Ascending aorta (tissue), 2 donors: ENCODE measurements around the gene FOXL1. TPM values are rescaled to one million over a fixed set of nuclear protein-coding genes. Genes with fewer than 3 reads are reported as not detected.
A peak's percentile ranks its signal among the peaks of the same experiment; 100 is the strongest.

Experiments used
- DNase-seq, 2 donors: peaks; one replicate each; pipeline ENCODE4 v3.0.0-alpha.2; 2019; ENCODE audit warnings: low spot score in 2 of 2
- H3K27ac ChIP-seq, 2 donors: fragments of 200-600 bp; sonication (generic); one replicate each; pipeline ENCODE4 v1.5.1; 2016 to 2017; ENCODE audit warnings: mild to moderate bottlenecking in 1 of 2
- H3K27me3 ChIP-seq: fragments of 200-600 bp; sonication (generic); one replicate; pipeline ENCODE4 v1.5.1; 2017
- H3K36me3 ChIP-seq, 2 donors: fragments of 200-600 bp; sonication (generic); one replicate each; pipeline ENCODE4 v1.5.1; 2016
- H3K4me1 ChIP-seq, 2 donors: fragments of 200-600 bp; sonication (generic); one replicate each; pipeline ENCODE4 v1.5.1; 2016 to 2017; ENCODE audit warnings: mild to moderate bottlenecking in 1 of 2
- H3K4me3 ChIP-seq, 2 donors: fragments of 200-600 bp; sonication (generic); one replicate each; pipeline ENCODE4 v1.5.1; 2016 to 2017; ENCODE audit warnings: mild to moderate bottlenecking in 1 of 2
- H3K9me3 ChIP-seq, 2 donors: fragments of 200-600 bp; sonication (generic); one replicate each; pipeline ENCODE4 v1.5.1; 2016
- CTCF ChIP-seq, 3 experiments: fragments of 200-600 bp in 2 of 3; fragments of 450-650 bp in 1 of 3; sonication (generic) in 2 of 3; IDR thresholded peaks; one replicate each; pipeline ENCODE4 v1.5.1; 2016 to 2019; ENCODE audit warnings: antibody characterized with exemption in 3 of 3, mild to moderate bottlenecking in 1 of 3, moderate library complexity in 1 of 3
- intact Hi-C: fragments of 100-400 bp; cut with DNase I; formaldehyde crosslinking; loops from one replicate; pipeline ENCODE4 v1.15.1; 2023
- total RNA-seq: library from RNA; depleted of rRNA; stranded (reverse); fragments of >200 nt; gene quantifications from one replicate; pipeline ENCODE4 v1.1.0, GENCODE V29; 2016

The FOXL1 gene
- total RNA-seq, 1 donor from 2014 or later: 35.7 TPM

- no peak for TF ChIP-seq CTCF (IDR thresholded peaks at IDR 0.05)
- DNase-seq: no peak
- peak overlapping the region; percentile 44 to 79 for H3K4me3 ChIP-seq
- no peaks in the 10 kb centered on the region for H3K27me3 ChIP-seq
- peaks cover 18 to 53% of the 10 kb centered on the region in 2 donors for H3K4me1 ChIP-seq
- H3K36me3 ChIP-seq: peaks cover 0 to 11% of the 10 kb centered on the region in 2 donors
- H3K9me3 ChIP-seq: no peaks in the 10 kb centered on the region
- intact Hi-C loops: loop anchor here (2.0 kb wide), 1 partner anchor 171 kb away; no protein-coding TSS in a partner anchor
- peak overlapping the region; percentile 91 to 99 for H3K27ac ChIP-seq
Observed at GRCh38 chr16:86580063-86580790, 1.9 kb downstream of the FOXL1 start.

GRCh38 chr16:86580791-86581170 is 2.4 kb downstream of the FOXL1 start:
- TF ChIP-seq CTCF (IDR thresholded peaks at IDR 0.05): no peak
- Histone ChIP-seq H3K27ac (peak overlapping the region; percentile 91 to 99), H3K27me3 (no peaks in the 10 kb centered on the region), H3K36me3 (peaks cover 0 to 11% of the 10 kb centered on the region in 2 donors), H3K4me3 (peak overlapping the region; percentile 4 to 79), H3K9me3 (no peaks in the 10 kb centered on the region), H3K4me1 (peaks cover 17 to 53% of the 10 kb centered on the region in 2 donors)
- no peak for DNase-seq
- intact Hi-C loops: loop anchor here (2.0 kb wide), 1 partner anchor 170 kb away; no protein-coding TSS in a partner anchor

GRCh38 chr16:86581458-86581857 is 3.1 kb downstream of the FOXL1 start:
- Histone ChIP-seq H3K9me3 (no peaks in the 10 kb centered on the region), H3K4me3 (peak overlapping the region; percentile 4 to 79), H3K27me3 (no peaks in the 10 kb centered on the region), H3K36me3 (peaks cover 0 to 11% of the 10 kb centered on the region in 2 donors), H3K4me1 (peaks cover 17 to 56% of the 10 kb centered on the region in 2 donors), H3K27ac (peak overlapping the region; percentile 91 to 99)
- TF ChIP-seq CTCF (IDR thresholded peaks at IDR 0.05): no peak
- DNase-seq: no peak
- intact Hi-C loops: loop anchor here (2.0 kb wide), 1 partner anchor 169 kb away; no protein-coding TSS in a partner anchor

GRCh38 chr16:86584071-86584685 is 5.8 kb downstream of the FOXL1 start:
- Histone ChIP-seq H3K27ac (peak overlapping the region; percentile 91 to 99), H3K4me3 (no peak overlapping the region), H3K27me3 (no peaks in the 10 kb centered on the region), H3K4me1 (peaks cover 24 to 79% of the 10 kb centered on the region in 2 donors), H3K36me3 (peaks cover 0 to 11% of the 10 kb centered on the region in 2 donors), H3K9me3 (no peaks in the 10 kb centered on the region)
- DNase-seq: peak in 1 of 2 donors; percentile 64
- intact Hi-C loops: loop anchor here (2.0 kb wide), 1 partner anchor 25 kb away; no protein-coding TSS in a partner anchor
- TF ChIP-seq CTCF (IDR thresholded peaks at IDR 0.05): no peak

- DNase-seq: peak in 1 of 2 donors; percentile 77
- no peak for TF ChIP-seq CTCF (IDR thresholded peaks at IDR 0.05)
- intact Hi-C loops: loop anchor here (2.0 kb wide), 1 partner anchor 24 kb away; no protein-coding TSS in a partner anchor
- H3K9me3 ChIP-seq: no peaks in the 10 kb centered on the region
- H3K27ac ChIP-seq: peak overlapping the region; percentile 91 to 99
- peak overlapping the region in 1 of 2 donors; percentile 27 for H3K4me3 ChIP-seq
- peaks cover 0 to 3% of the 10 kb centered on the region in 2 donors for H3K36me3 ChIP-seq
- peaks cover 26 to 82% of the 10 kb centered on the region in 2 donors for H3K4me1 ChIP-seq
- H3K27me3 ChIP-seq: no peaks in the 10 kb centered on the region
Observed at GRCh38 chr16:86584726-86585721, 6.7 kb downstream of the FOXL1 start.
